SK-N-SH (cell line): ENCODE data around the gene MOCS2. TPM values are rescaled to one million over a fixed set of nuclear protein-coding genes. Genes with fewer than 3 reads are reported as not detected.
A peak's percentile ranks its signal among the peaks of the same experiment; 100 is the strongest.

Source experiments
- CTCF ChIA-PET: fragments of 300-600, 350-600 bp; formaldehyde crosslinking; extraction: SDS; loops from one replicate; lab custom pipeline; 2021; lab: Yijun Ruan, JAX
- POLR2A ChIA-PET: fragments of 350-600 bp; sonication (Branson Sonifier 250); formaldehyde crosslinking; extraction: SDS; loops from one replicate; lab custom pipeline; 2020; ENCODE audit warnings: antibody characterized with exemption, inconsistent platforms; lab: Yijun Ruan, JAX
- DNase-seq: peaks from one replicate; pipeline ENCODE4 v3.0.0; 2012
- H2AFZ ChIP-seq: fragments of 200-600 bp; sonication (generic); 2 replicates; pipeline ENCODE4 v1.8.1; 2016; ENCODE audit warnings: antibody characterized with exemption, mild to moderate bottlenecking, low read depth
- H3F3A ChIP-seq: fragments of 200-600 bp; sonication (generic); replicated peaks from 2 replicates; pipeline ENCODE3; 2016; ENCODE audit warnings: antibody characterized with exemption, mild to moderate bottlenecking; ENCODE audit not compliant: insufficient read depth
- H3K27ac ChIP-seq, 2 experiments: fragments of 200-500 bp in 1 of 2; fragments of 200-600 bp in 1 of 2; sonication (Bioruptor generic) in 1 of 2; sonication (generic), shearing (Covaris generic) in 1 of 2; 2 replicates each; pipeline versions ENCODE4 v1.5.1 to v1.6.1; 2014 to 2016; ENCODE audit warnings: low read depth in 2 of 2, inconsistent platforms in 1 of 2, low read length in 1 of 2, mild to moderate bottlenecking in 1 of 2, mixed read lengths in 1 of 2
- H3K27me3 ChIP-seq: fragments of 200-600 bp; sonication (generic), shearing (Covaris generic); 2 replicates; pipeline ENCODE4 v1.6.1; 2016; ENCODE audit warnings: mixed run types; ENCODE audit not compliant: insufficient read depth
- H3K36me3 ChIP-seq, 2 experiments: fragments of 200-500 bp in 1 of 2; fragments of 200-600 bp in 1 of 2; sonication (Bioruptor generic) in 1 of 2; sonication (generic) in 1 of 2; replicated peaks in 1 of 2; 2 replicates each; pipeline versions ENCODE3 to v1.5.1; 2014 to 2016; ENCODE audit warnings: low read length in 1 of 2, mild to moderate bottlenecking in 1 of 2; ENCODE audit not compliant: insufficient read depth in 2 of 2, control insufficient read depth in 1 of 2
- H3K4me1 ChIP-seq, 2 experiments: fragments of 200-500 bp in 1 of 2; fragments of 200-600 bp in 1 of 2; sonication (Bioruptor generic) in 1 of 2; sonication (generic), shearing (Covaris generic) in 1 of 2; 2 replicates each; pipeline versions ENCODE4 v1.5.1 to v1.6.1; 2014 to 2016; ENCODE audit warnings: low read depth in 1 of 2, low read length in 1 of 2, mixed run types in 1 of 2; ENCODE audit not compliant: insufficient read depth in 2 of 2, control insufficient read depth in 1 of 2
- H3K4me2 ChIP-seq: fragments of 200-600 bp; sonication (generic), shearing (Covaris generic); 2 replicates; pipeline ENCODE4 v1.6.1; 2017; ENCODE audit warnings: mixed run types
- H3K4me3 ChIP-seq, 2 experiments: fragments of 200-500 bp in 1 of 2; fragments of 200-600 bp in 1 of 2; sonication (Bioruptor generic) in 1 of 2; sonication (generic), shearing (Covaris generic) in 1 of 2; 2 replicates each; pipeline versions ENCODE4 v1.5.1 to v1.8.1; 2014 to 2016; ENCODE audit warnings: low read depth in 2 of 2, inconsistent platforms in 1 of 2, low read length in 1 of 2, mild to moderate bottlenecking in 1 of 2, mixed read lengths in 1 of 2, moderate library complexity in 1 of 2
- H3K79me2 ChIP-seq: fragments of 200-600 bp; sonication (generic); 2 replicates; pipeline ENCODE4 v1.8.1; 2017; ENCODE audit warnings: mild to moderate bottlenecking; ENCODE audit not compliant: insufficient read depth
- H3K9ac ChIP-seq: fragments of 200-600 bp; sonication (generic); 2 replicates; pipeline ENCODE4 v1.6.1; 2017; ENCODE audit warnings: mixed run types
- H3K9me2 ChIP-seq: fragments of 200-600 bp; sonication (generic); 2 replicates; pipeline ENCODE4 v1.6.1; 2017; ENCODE audit warnings: mixed run types
- H3K9me3 ChIP-seq: fragments of 200-600 bp; sonication (generic); 2 replicates; pipeline ENCODE4 v1.6.1; 2017; ENCODE audit warnings: mixed run types, mild to moderate bottlenecking, moderate library complexity
- H4K20me1 ChIP-seq: fragments of 200-600 bp; sonication (generic); 2 replicates; pipeline ENCODE4 v1.6.1; 2017; ENCODE audit warnings: mild to moderate bottlenecking, mixed run types; ENCODE audit not compliant: insufficient read depth
- EZH2phosphoT487 ChIP-seq: fragments of 200-600 bp; sonication (generic); IDR thresholded peaks from 2 replicates; pipeline ENCODE4 v1.6.1; 2017; ENCODE audit warnings: low read depth, mixed run types, mild to moderate bottlenecking, antibody characterized with exemption, moderate library complexity, borderline replicate concordance
- GATA2 ChIP-seq: sonication (generic); formaldehyde crosslinking; IDR thresholded peaks from 2 replicates; pipeline ENCODE4 v1.5.0; 2020; ENCODE audit warnings: mild to moderate bottlenecking, missing genetic modification reagents
- RAD21 ChIP-seq: IDR thresholded peaks from 2 replicates; pipeline ENCODE4 v1.6.1; 2012; ENCODE audit warnings: mild to moderate bottlenecking, low read length
- RCOR1 ChIP-seq: fragments of 150-350 bp; IDR thresholded peaks from 2 replicates; pipeline ENCODE4 v1.6.1; 2017; ENCODE audit warnings: antibody characterized with exemption, low read length
- SIN3A ChIP-seq: IDR thresholded peaks from 2 replicates; pipeline ENCODE4 v1.6.1; 2012; ENCODE audit warnings: low read depth, mild to moderate bottlenecking, low read length, moderate library complexity, borderline replicate concordance
- SMC3 ChIP-seq: IDR thresholded peaks from 2 replicates; pipeline ENCODE4 v1.6.1; 2012; ENCODE audit warnings: low read depth, low read length, improper control_type of control experiment
- TEAD4 ChIP-seq: IDR thresholded peaks from 2 replicates; pipeline ENCODE4 v1.4.0; 2012; ENCODE audit warnings: mild to moderate bottlenecking, borderline replicate concordance; ENCODE audit not compliant: insufficient read depth
- WGBS: methylation state at CpG from one replicate; pipeline ENCODE4 v1.1.6; 2017; ENCODE audit warnings: low lambda C conversion rate; 5-methylcytosine and 5-hydroxymethylcytosine counted together
- polyA plus RNA-seq, 3 experiments: library from polyadenylated mRNA; depleted of rRNA; stranded (reverse); fragments of >200 nt; gene quantifications; 2 replicates each; pipeline ENCODE4 v1.2.3, GENCODE V29; 2012
- TF ChIP-seq, protein P1 (sequence below): fragments of 200-600 bp; sonication (generic); IDR thresholded peaks from 2 replicates; pipeline ENCODE4 v1.6.1; 2017; ENCODE audit warnings: antibody characterized with exemption, mild to moderate bottlenecking, moderate library complexity

The MOCS2 gene
- polyA plus RNA-seq, 1 of the 3 experiments (the other 2 are of a cell fraction) = 26.4 TPM

DNA sequence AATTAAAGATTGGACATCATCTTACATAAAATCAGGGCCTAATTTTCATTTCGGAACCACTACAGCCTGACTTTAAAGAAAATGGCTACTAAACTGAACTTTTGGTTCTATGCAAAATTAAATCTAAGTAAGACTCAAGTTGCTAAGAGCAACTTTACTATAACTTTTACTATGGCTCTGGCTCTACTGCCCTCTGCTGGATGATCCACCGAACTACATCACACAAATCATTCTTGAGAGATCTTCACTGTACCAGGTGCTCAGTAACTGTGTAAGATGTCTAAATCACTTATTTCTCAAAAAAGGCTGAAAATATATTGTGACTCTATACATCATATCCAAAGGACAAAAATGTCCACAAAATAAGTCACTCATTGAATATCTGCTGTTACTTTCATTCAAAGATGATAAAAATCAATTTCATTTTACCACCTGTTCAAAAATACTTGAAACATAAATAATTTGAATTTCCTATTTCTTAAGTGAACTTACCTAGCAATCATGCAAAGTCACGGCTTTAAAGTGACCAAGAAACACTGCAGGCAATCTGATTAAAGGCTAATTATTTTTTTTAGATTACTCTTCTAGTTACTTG lies 13.5 kb downstream of the MOCS2 start:
- Histone ChIP-seq H3K9me3 (no peaks in the 10 kb centered on the region), H3K4me2 (no peak overlapping the region), H3F3A (peaks cover 67% of the 10 kb centered on the region), H3K79me2 (0 out of 2 replicates have a peak, but pooled peaks cover 3% of the 10 kb centered on the region), H3K4me1 (peaks cover 0 to 20% of the 10 kb centered on the region in 2 experiments; a peak in 3 of 4 replicates), H3K27ac (peak overlapping the region in 1 of 2 experiments; percentile 35; a peak in 1 of 4 replicates), H3K27me3 (no peaks in the 10 kb centered on the region), H3K36me3 (peaks cover 70 to 75% of the 10 kb centered on the region in 2 experiments), H3K9ac (no peak overlapping the region), H2AFZ (no peak overlapping the region), H4K20me1 (no peaks in the 10 kb centered on the region), H3K9me2 (no peaks in the 10 kb centered on the region), H3K4me3 (peak overlapping the region in 1 of 2 experiments; percentile 10; a peak in 1 of 4 replicates)
- ChIA-PET CTCF (interaction anchor here (0.6 to 7.3 kb wide), 16 partner anchors 12 to 518 kb away, joined by 3 to 79 read pairs (median 4); no protein-coding TSS in a partner anchor), POLR2A (no interaction called here)
- no peak for TF ChIP-seq EZH2phosphoT487
- TF ChIP-seq, protein P1, sequence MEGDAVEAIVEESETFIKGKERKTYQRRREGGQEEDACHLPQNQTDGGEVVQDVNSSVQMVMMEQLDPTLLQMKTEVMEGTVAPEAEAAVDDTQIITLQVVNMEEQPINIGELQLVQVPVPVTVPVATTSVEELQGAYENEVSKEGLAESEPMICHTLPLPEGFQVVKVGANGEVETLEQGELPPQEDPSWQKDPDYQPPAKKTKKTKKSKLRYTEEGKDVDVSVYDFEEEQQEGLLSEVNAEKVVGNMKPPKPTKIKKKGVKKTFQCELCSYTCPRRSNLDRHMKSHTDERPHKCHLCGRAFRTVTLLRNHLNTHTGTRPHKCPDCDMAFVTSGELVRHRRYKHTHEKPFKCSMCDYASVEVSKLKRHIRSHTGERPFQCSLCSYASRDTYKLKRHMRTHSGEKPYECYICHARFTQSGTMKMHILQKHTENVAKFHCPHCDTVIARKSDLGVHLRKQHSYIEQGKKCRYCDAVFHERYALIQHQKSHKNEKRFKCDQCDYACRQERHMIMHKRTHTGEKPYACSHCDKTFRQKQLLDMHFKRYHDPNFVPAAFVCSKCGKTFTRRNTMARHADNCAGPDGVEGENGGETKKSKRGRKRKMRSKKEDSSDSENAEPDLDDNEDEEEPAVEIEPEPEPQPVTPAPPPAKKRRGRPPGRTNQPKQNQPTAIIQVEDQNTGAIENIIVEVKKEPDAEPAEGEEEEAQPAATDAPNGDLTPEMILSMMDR = peak; percentile 90
- peak; percentile 79 for TF ChIP-seq RAD21
- no peak for TF ChIP-seq SIN3A
- TF ChIP-seq SMC3 = peak; percentile 74
- peak; percentile 36; the same call in 1 of the 2 replicates for TF ChIP-seq RCOR1
- 5% methylated on average over 3 of the region's 3 CpGs for WGBS
- DNase-seq = peak; percentile 37

DNA sequence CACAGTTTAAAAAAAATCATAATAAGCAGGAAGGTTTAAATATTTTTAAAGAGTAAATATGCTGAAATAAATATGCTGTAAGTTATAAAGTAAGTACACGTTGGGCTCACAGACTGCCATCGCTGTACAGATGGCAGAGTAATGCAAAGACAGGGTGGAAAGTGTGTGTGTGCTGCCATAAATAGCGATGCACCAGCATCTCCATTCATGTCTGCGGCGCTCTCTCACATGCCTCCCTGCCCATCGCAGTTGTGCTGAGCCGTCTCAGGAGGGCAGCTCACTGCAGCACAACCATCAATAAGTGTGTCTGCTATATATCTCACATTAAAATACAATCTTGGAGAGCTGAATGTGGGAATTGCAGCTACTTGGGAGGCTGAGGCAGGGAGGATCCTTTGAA lies 14.3 kb downstream of the MOCS2 start:
- Histone ChIP-seq H2AFZ (no peak overlapping the region), H3K9ac (no peak overlapping the region), H3K9me3 (no peaks in the 10 kb centered on the region), H3K4me3 (no peak overlapping the region), H3K36me3 (peaks cover 64 to 77% of the 10 kb centered on the region in 2 experiments), H3K9me2 (no peaks in the 10 kb centered on the region), H3K4me2 (no peak overlapping the region), H3F3A (peaks cover 64% of the 10 kb centered on the region), H3K79me2 (0 out of 2 replicates have a peak, but pooled peaks cover 3% of the 10 kb centered on the region), H4K20me1 (no peaks in the 10 kb centered on the region), H3K4me1 (peaks cover 0 to 21% of the 10 kb centered on the region in 2 experiments; a peak in 3 of 4 replicates), H3K27ac (peak overlapping the region in 1 of 2 experiments; percentile 35; a peak in 2 of 4 replicates), H3K27me3 (no peaks in the 10 kb centered on the region)
- no peak for DNase-seq
- WGBS = 84% methylated on average over 7 of the region's 7 CpGs
- POLR2A ChIA-PET = no interaction called here
- CTCF ChIA-PET = interaction anchor here (0.6 to 7.3 kb wide), 17 partner anchors 10 to 531 kb away, joined by 3 to 79 read pairs (median 3); no protein-coding TSS in a partner anchor
- no peak for TF ChIP-seq GATA2 (CRISPR knock-in tag)
- TF ChIP-seq TEAD4 = no peak
